OCI-LY3 (cell line): ENCODE measurements around the gene C1orf105.

Experiments used
- H2AFZ ChIP-seq: fragments of 200-600, 300-600 bp; shearing (Covaris generic); 2 replicates; pipeline ENCODE4 v1.6.0; 2014; ENCODE audit warnings: antibody characterized with exemption, low read depth, low read length
- H3K27ac ChIP-seq: fragments of 200-600, 300-600 bp; sonication (generic); 2 replicates; pipeline ENCODE4 v1.5.1; 2014; ENCODE audit warnings: mild to moderate bottlenecking, low read length, moderate library complexity, mixed read lengths
- H3K27me3 ChIP-seq: fragments of 200-600, 300-600 bp; sonication (generic); 2 replicates; pipeline ENCODE4 v1.6.1; 2014; ENCODE audit warnings: low read depth, low read length, mixed read lengths
- H3K36me3 ChIP-seq: fragments of 200-600, 300-600 bp; sonication (generic); replicated peaks from 2 replicates; pipeline ENCODE3; 2014; ENCODE audit warnings: low read depth, low read length, mixed read lengths
- H3K4me1 ChIP-seq: fragments of 300-600, 200-600 bp; sonication (generic); 2 replicates; pipeline ENCODE4 v1.6.1; 2014; ENCODE audit warnings: low read length, mixed read lengths
- H3K4me2 ChIP-seq: fragments of 200-600, 300-600 bp; sonication (generic); 2 replicates; pipeline ENCODE4 v1.6.1; 2014; ENCODE audit warnings: low read length, mixed read lengths
- H3K4me3 ChIP-seq: fragments of 300-600, 200-600 bp; sonication (generic); 2 replicates; pipeline ENCODE4 v1.5.1; 2014; ENCODE audit warnings: antibody characterized with exemption, mild to moderate bottlenecking, low read length, moderate library complexity
- H3K79me2 ChIP-seq: fragments of 300-600, 200-600 bp; shearing (Covaris generic); 2 replicates; pipeline ENCODE4 v1.6.1; 2014; ENCODE audit warnings: mild to moderate bottlenecking, low read length, mixed read lengths
- H3K9ac ChIP-seq: fragments of 300-600, 200-600 bp; shearing (Covaris generic); 2 replicates; pipeline ENCODE4 v1.6.0; 2014; ENCODE audit warnings: mild to moderate bottlenecking, low read length, moderate library complexity
- H3K9me3 ChIP-seq: fragments of 200-600, 300-600 bp; shearing (Covaris generic); 2 replicates; pipeline ENCODE4 v1.6.1; 2014; ENCODE audit warnings: low read length, mixed read lengths; ENCODE audit not compliant: insufficient read depth
- H4K20me1 ChIP-seq: fragments of 200-600, 300-600 bp; sonication (generic); 2 replicates; pipeline ENCODE4 v1.6.1; 2016; ENCODE audit warnings: low read length, mixed read lengths; ENCODE audit not compliant: insufficient read depth
- EZH2phosphoT487 ChIP-seq: fragments of 200-600 bp; shearing (Covaris generic); IDR thresholded peaks from 2 replicates; pipeline ENCODE4 v1.6.1; 2018; ENCODE audit warnings: antibody characterized with exemption, mixed run types, low read depth
- TF ChIP-seq, protein P1 (sequence below): fragments of 200-600, 300-600 bp; sonication (generic); IDR thresholded peaks from 2 replicates; pipeline ENCODE4 v1.5.1; 2014; ENCODE audit warnings: antibody characterized with exemption, low read length, low read depth

Gene C1orf105

DNA sequence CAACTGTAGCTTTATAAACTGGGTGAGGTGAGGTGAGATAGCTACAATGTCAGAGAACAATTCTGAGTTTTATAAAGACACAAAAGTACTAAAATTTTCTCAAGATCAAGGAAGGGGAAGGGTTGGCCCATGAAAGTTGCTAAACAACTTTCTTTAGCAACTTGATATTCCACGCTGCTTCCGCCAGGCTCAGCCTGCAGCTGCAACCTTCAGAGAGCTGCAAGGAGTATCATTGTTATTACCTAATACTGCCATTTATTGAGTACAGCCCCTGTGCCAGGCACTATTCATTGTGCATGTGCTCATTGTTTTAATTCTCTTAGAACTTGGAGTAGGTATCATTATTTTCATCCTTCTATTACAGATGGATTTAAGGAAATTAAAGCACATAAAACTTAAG, 78.4 kb downstream of the C1orf105 start:
- peaks cover 13% of the 10 kb centered on the region; the same call in 1 of the 2 replicates for H3K27me3 ChIP-seq
- H3K9ac ChIP-seq, result no peak overlapping the region

DNA sequence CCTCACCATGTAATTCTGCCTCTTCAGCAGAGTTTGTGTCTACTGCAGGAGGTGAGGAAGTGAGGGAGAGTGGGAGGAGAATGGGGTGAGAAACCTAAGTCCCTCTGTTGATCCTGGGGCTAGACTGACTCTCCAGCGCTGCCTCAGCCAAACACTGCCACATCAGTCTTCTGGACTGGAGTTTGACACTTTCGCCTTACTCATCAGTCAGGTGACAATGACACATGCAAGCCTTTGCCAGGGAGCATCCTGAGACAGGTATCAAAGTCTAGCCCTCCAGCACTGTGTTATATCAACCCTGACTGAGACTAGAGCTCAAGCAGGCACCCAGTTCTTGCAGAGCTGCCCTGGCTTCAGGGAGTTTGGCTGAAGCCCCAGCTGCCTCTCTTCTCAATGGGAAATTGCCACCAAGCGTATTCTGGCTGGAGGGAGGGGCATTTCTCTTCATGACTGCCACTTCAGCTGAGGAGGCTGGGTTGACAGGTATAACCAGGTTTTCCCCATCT, 79.2 kb downstream of the C1orf105 start:
- Histone ChIP-seq H2AFZ (no peak overlapping the region), H3K36me3 (no peaks in the 10 kb centered on the region), H3K9me3 (no peaks in the 10 kb centered on the region), H3K27ac (no peak overlapping the region), H3K4me2 (no peak overlapping the region), H3K4me3 (no peak overlapping the region), H3K79me2 (no peaks in the 10 kb centered on the region), H4K20me1 (no peaks in the 10 kb centered on the region), H3K4me1 (no peaks in the 10 kb centered on the region), H3K9ac (no peak overlapping the region), H3K27me3 (peaks cover 17% of the 10 kb centered on the region; the same call in 1 of the 2 replicates)
- no peak for TF ChIP-seq EZH2phosphoT487
- TF ChIP-seq, protein P1, sequence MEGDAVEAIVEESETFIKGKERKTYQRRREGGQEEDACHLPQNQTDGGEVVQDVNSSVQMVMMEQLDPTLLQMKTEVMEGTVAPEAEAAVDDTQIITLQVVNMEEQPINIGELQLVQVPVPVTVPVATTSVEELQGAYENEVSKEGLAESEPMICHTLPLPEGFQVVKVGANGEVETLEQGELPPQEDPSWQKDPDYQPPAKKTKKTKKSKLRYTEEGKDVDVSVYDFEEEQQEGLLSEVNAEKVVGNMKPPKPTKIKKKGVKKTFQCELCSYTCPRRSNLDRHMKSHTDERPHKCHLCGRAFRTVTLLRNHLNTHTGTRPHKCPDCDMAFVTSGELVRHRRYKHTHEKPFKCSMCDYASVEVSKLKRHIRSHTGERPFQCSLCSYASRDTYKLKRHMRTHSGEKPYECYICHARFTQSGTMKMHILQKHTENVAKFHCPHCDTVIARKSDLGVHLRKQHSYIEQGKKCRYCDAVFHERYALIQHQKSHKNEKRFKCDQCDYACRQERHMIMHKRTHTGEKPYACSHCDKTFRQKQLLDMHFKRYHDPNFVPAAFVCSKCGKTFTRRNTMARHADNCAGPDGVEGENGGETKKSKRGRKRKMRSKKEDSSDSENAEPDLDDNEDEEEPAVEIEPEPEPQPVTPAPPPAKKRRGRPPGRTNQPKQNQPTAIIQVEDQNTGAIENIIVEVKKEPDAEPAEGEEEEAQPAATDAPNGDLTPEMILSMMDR, result no peak

More for the DNA sequence above, 78.4 kb downstream of the C1orf105 start:
- Histone ChIP-seq H3K4me2 (no peak overlapping the region), H4K20me1 (no peaks in the 10 kb centered on the region), H3K4me1 (no peaks in the 10 kb centered on the region), H3K36me3 (no peaks in the 10 kb centered on the region), H3K27ac (no peak overlapping the region), H2AFZ (no peak overlapping the region), H3K79me2 (no peaks in the 10 kb centered on the region), H3K9me3 (no peaks in the 10 kb centered on the region), H3K4me3 (no peak overlapping the region)
- TF ChIP-seq EZH2phosphoT487, result no peak
- TF ChIP-seq, protein P1, result no peak

DNA sequence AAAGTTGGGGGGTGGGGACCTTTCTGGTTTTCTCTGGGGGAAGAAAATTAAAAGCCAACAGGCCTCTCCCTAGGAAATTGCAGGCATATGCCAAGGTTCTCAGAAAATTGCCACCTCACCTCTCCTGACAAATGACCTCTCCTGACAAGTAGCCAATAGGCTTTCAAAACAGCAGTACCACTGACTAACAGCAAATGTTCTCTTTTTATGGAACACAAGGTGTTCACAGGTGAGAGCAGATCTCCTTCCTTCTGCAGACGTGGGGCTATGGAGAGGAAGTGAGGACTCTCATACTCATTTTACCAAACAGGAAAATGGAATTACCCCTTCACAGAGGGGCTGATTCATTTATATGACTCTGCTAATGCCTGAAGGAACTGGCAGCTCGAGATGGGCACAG, 79.7 kb downstream of the C1orf105 start:
- H4K20me1 ChIP-seq, result no peaks in the 10 kb centered on the region
- H3K27me3 ChIP-seq, result peaks cover 17% of the 10 kb centered on the region; the same call in 1 of the 2 replicates
- no peak overlapping the region for H3K4me2 ChIP-seq
- H3K27ac ChIP-seq, result no peak overlapping the region
- no peaks in the 10 kb centered on the region for H3K79me2 ChIP-seq
- no peaks in the 10 kb centered on the region for H3K36me3 ChIP-seq
- no peak overlapping the region for H2AFZ ChIP-seq
- TF ChIP-seq EZH2phosphoT487, result no peak
- TF ChIP-seq, protein P1, result no peak
- no peaks in the 10 kb centered on the region for H3K9me3 ChIP-seq
- H3K4me3 ChIP-seq, result no peak overlapping the region
- no peaks in the 10 kb centered on the region for H3K4me1 ChIP-seq
- H3K9ac ChIP-seq, result no peak overlapping the region

DNA sequence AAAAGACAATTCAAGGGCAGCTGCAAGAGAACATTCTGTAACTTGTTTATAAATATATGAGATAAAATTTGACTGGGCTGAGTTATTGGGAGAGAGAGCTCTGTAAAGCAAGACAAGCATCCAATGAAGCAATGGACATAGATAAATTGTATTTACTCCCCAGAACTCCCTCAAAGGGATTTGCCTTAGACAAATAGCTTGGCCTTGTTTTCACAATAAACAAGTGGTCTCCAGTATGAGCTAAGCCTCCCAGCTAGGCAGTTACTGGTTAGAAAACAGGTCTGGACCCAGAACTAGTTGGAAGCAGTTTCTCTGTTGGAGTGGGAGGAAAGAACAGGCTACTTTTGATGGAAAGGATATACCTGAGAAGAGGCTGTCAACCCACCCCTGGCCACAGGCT, 87.3 kb downstream of the C1orf105 start:
- Histone ChIP-seq H3K36me3 (no peaks in the 10 kb centered on the region), H2AFZ (no peak overlapping the region), H3K9ac (no peak overlapping the region), H3K4me2 (no peak overlapping the region), H4K20me1 (no peaks in the 10 kb centered on the region), H3K27ac (no peak overlapping the region), H3K27me3 (peaks cover 12% of the 10 kb centered on the region; the same call in 1 of the 2 replicates), H3K4me1 (no peaks in the 10 kb centered on the region), H3K4me3 (no peak overlapping the region), H3K79me2 (no peaks in the 10 kb centered on the region), H3K9me3 (no peaks in the 10 kb centered on the region)
- TF ChIP-seq, protein P1, result no peak
- no peak for TF ChIP-seq EZH2phosphoT487
